GM23248 (cell line): Measurements from ENCODE around the gene TCTA. TPM values are rescaled to one million over a fixed set of nuclear protein-coding genes. Genes with fewer than 3 reads are reported as not detected.

Source experiments
- DNase-seq: peaks from one replicate; pipeline ENCODE4 v3.0.0-alpha.2; 2015
- H2AFZ ChIP-seq: fragments of 200-600 bp; sonication (generic); 2 replicates; pipeline ENCODE4 v1.6.1; 2016; ENCODE audit warnings: antibody characterized with exemption
- H3F3A ChIP-seq: fragments of 200-600 bp; sonication (generic); 2 replicates; pipeline ENCODE4 v1.6.1; 2016; ENCODE audit warnings: mild to moderate bottlenecking, antibody characterized with exemption, mixed run types; ENCODE audit not compliant: insufficient read depth
- H3K27ac ChIP-seq: fragments of 200-600 bp; sonication (generic); 2 replicates; pipeline ENCODE4 v1.5.1; 2016; ENCODE audit warnings: mild to moderate bottlenecking
- H3K27me3 ChIP-seq: fragments of 200-600 bp; sonication (generic); replicated peaks from 2 replicates; pipeline ENCODE4 v1.6.1; 2016; ENCODE audit warnings: mild to moderate bottlenecking; ENCODE audit not compliant: insufficient read depth
- H3K36me3 ChIP-seq: fragments of 200-600 bp; sonication (generic); 2 replicates; pipeline ENCODE4 v1.6.1; 2016; ENCODE audit warnings: low read depth, mild to moderate bottlenecking
- H3K4me1 ChIP-seq: fragments of 200-600 bp; sonication (generic); 2 replicates; pipeline ENCODE4 v1.6.1; 2016; ENCODE audit warnings: mild to moderate bottlenecking; ENCODE audit not compliant: insufficient read depth
- H3K4me2 ChIP-seq: fragments of 200-600 bp; sonication (generic); one replicate; pipeline ENCODE4 v1.6.1; 2016; ENCODE audit warnings: mild to moderate bottlenecking; ENCODE audit not compliant: unreplicated experiment
- H3K4me3 ChIP-seq: fragments of 200-600 bp; sonication (generic); 2 replicates; pipeline ENCODE4 v1.5.1; 2016; ENCODE audit warnings: mild to moderate bottlenecking
- H3K79me2 ChIP-seq: fragments of 200-600 bp; sonication (generic); 2 replicates; pipeline ENCODE4 v1.6.1; 2016; ENCODE audit warnings: mild to moderate bottlenecking; ENCODE audit not compliant: insufficient read depth
- H3K9ac ChIP-seq: fragments of 200-600 bp; sonication (generic); 2 replicates; pipeline ENCODE4 v1.6.1; 2016; ENCODE audit warnings: mild to moderate bottlenecking
- H3K9me2 ChIP-seq: fragments of 200-600 bp; sonication (generic); 2 replicates; pipeline ENCODE4 v1.6.1; 2016; ENCODE audit warnings: mixed run types, mild to moderate bottlenecking, moderate library complexity; ENCODE audit not compliant: insufficient read depth
- H3K9me3 ChIP-seq: fragments of 200-600 bp; sonication (generic); one replicate; pipeline ENCODE4 v1.6.1; 2017; ENCODE audit warnings: low read depth
- H4K20me1 ChIP-seq: fragments of 200-600 bp; sonication (generic); 2 replicates; pipeline ENCODE4 v1.6.0; 2016; ENCODE audit not compliant: insufficient read depth
- EZH2 ChIP-seq: fragments of 200-600 bp; sonication (generic); IDR thresholded peaks from 2 replicates; pipeline ENCODE4 v1.6.1; 2018; ENCODE audit warnings: antibody characterized with exemption, mild to moderate bottlenecking; ENCODE audit not compliant: insufficient read depth, poor library complexity, severe bottlenecking
- EZH2phosphoT487 ChIP-seq: fragments of 200-600 bp; sonication (generic); IDR thresholded peaks from 2 replicates; pipeline ENCODE4 v1.6.1; 2018; ENCODE audit warnings: antibody characterized with exemption, moderate library complexity, mild to moderate bottlenecking, low read depth; ENCODE audit not compliant: insufficient read depth
- WGBS, 2 experiments: methylation state at CpG; one replicate each; pipeline ENCODE4 v1.1.6; 2015 to 2017; ENCODE audit warnings: low lambda C conversion rate in 2 of 2, low coverage in 1 of 2; ENCODE audit errors: missing lambda C conversion rate in 2 of 2; 5-methylcytosine and 5-hydroxymethylcytosine counted together
- in situ Hi-C: fragments of 300-500 bp; cut with MboI; formaldehyde crosslinking; loops from 2 replicates; pipeline ENCODE4 v1.15.0; 2020
- polyA plus RNA-seq: library from polyadenylated mRNA; unstranded; fragments of >200 nt; fragmentation: Nextera tagmentation; extraction: Ambion mirVana; gene quantifications from 2 replicates; pipeline ENCODE4 v1.2.1, GENCODE V29; 2016
- total RNA-seq: library from RNA; depleted of rRNA; stranded (reverse); fragments of >200 nt; shearing (Covaris generic); gene quantifications from 2 replicates; pipeline ENCODE4 v1.2.3, GENCODE V29; 2014; rRNA removed

TCTA gene, protein sequence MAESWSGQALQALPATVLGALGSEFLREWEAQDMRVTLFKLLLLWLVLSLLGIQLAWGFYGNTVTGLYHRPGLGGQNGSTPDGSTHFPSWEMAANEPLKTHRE
- 34.0 and 55.7 TPM in 2 replicates for total RNA-seq
- polyA plus RNA-seq = 52.2 and 55.0 TPM in 2 replicates

DNA sequence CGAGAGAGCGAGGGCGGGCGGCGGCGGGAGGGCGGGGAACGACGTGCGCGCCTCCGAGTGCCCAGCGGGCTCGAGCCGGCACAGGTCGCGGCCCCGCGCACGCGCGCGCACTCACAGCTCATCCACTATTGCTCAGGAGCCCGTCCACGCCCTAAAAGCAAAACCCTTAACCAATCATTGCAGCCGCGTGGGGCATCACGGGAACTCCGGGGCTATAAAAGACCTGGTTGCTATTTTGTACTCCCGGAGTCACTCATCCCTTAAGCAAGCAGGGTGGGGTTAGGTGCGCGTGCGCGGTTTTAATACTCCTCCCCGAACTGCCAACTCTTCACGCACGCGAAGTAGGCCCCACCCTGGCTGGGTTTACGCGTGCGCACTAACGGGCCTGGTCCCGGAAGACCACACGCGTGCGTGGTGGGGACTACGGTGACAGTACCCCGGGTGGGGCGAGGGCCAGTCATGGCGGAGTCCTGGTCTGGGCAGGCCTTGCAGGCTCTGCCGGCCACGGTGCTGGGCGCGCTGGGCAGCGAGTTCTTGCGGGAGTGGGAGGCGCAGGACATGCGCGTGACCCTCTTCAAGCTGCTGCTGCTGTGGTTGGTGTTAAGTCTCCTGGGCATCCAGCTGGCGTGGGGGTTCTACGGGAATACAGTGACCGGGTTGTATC is at the start of gene TCTA, which contains the start of gene RHOA:
Gene TCTA (plus strand): TSS at position 456 of the 664 bp plus-strand sequence. CDS start 4 bp downstream, at position 460.
Gene RHOA (minus strand): TSS at position 9 of the 664 bp plus-strand sequence. CDS start 36,387 bp downstream, outside the sequence.
- peak within 1 kb of the TSS; percentile 91 for H3K4me3 ChIP-seq
- no peak for TF ChIP-seq EZH2phosphoT487
- no peak for TF ChIP-seq EZH2
- H3K27me3 ChIP-seq = no peaks in the 10 kb centered on the region
- H4K20me1 ChIP-seq = peaks cover 26% of the 10 kb centered on the region
- peaks cover 35% of the 10 kb centered on the region for H3K4me1 ChIP-seq
- WGBS, 2 experiments = 0 to 2% methylated on average over 38 to 62 of the region's 62 CpGs
- peak; percentile 100 for DNase-seq
- peaks cover 21% of the 10 kb centered on the region for H3F3A ChIP-seq
- no peaks in the 10 kb centered on the region for H3K9me2 ChIP-seq
- peaks cover 85% of the 10 kb centered on the region for H3K79me2 ChIP-seq
- in situ Hi-C loops = no loop called here
- no peaks in the 10 kb centered on the region; the same call in 1 of the 2 replicates for H3K36me3 ChIP-seq
- H3K4me2 ChIP-seq = peak within 1 kb of the TSS; percentile 99
- H2AFZ ChIP-seq = peak within 1 kb of the TSS; percentile 52; the same call in 1 of the 2 replicates
- no peaks in the 10 kb centered on the region for H3K9me3 ChIP-seq
- H3K9ac ChIP-seq = peak within 1 kb of the TSS; percentile 98
- H3K27ac ChIP-seq = peak within 1 kb of the TSS; percentile 86

DNA sequence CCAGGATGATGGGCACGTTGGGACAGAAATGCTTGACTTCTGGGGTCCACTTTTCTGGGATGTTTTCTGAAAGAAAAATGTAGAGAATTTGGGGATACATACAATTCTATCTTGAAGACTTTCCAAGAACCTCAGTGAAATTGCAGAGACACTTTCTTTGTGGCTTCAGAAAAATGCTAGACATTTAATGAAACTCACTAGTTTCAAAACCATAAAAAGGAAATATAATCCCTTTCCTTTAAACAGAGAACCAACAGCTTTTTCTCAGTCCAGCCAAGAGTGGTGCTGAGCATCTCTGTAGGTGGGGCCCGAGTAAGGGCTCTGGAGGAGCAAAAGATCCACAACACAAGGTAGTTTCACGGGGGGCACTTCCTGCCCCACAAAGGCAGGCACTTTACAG is 49.7 kb upstream of the TCTA start:
- peak overlapping the region; percentile 50 for H3K27ac ChIP-seq
- H3K9me2 ChIP-seq = no peaks in the 10 kb centered on the region
- DNase-seq = peak; percentile 42
- no peak overlapping the region for H3K9ac ChIP-seq
- no peak for TF ChIP-seq EZH2phosphoT487
- TF ChIP-seq EZH2 = no peak
- peaks cover 74% of the 10 kb centered on the region for H3K36me3 ChIP-seq
- 74 to 78% methylated on average over 3 of the region's 3 CpGs for WGBS, 2 experiments
- no peaks in the 10 kb centered on the region for H3K27me3 ChIP-seq
- peaks cover 87% of the 10 kb centered on the region for H3K79me2 ChIP-seq
- peak overlapping the region; percentile 33 for H3K4me2 ChIP-seq
- H3K4me3 ChIP-seq = no peak overlapping the region
- H3K4me1 ChIP-seq = peaks cover 40% of the 10 kb centered on the region
- in situ Hi-C loops = no loop called here
- peaks cover 58% of the 10 kb centered on the region for H3F3A ChIP-seq
- no peak overlapping the region for H2AFZ ChIP-seq
- no peaks in the 10 kb centered on the region for H3K9me3 ChIP-seq
- H4K20me1 ChIP-seq = peaks cover 5% of the 10 kb centered on the region; the same call in 1 of the 2 replicates

DNA sequence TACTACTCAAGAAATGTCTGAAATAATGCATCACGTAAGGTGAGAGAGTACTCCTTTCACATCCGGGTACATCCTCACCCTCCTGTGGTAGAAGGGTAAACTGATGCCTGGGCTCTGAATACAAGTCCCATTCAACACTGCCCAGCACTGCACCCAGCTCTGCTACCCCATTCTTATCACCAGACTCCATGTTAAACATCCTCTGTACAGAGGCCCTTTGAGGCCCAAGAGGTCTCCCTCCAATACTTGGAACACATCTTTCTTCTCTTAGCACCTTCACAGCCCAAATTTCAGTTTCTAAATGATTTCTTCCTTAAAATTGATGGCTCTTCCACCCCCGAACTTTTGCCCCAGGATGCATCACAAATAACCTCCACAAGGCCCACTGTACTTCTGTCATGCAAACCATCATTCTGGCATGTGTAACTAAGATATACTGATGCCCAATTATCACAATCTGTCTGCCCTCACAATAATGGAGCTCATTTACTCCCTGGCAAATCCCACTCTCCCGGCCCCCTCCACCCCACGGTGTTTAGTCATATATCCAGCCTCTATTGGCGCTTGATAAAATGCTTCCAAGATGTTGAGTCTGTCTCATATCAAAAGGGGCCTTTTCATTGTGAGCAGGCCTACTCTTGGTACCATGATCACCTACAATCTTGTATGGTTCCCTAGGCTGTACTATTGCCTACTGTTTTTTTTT is 41.5 kb upstream of the TCTA start:
- Histone ChIP-seq H3K9me3 (no peaks in the 10 kb centered on the region), H3K9me2 (no peaks in the 10 kb centered on the region), H3K36me3 (peaks cover 76% of the 10 kb centered on the region), H2AFZ (no peak overlapping the region), H3K27ac (no peak overlapping the region), H3K79me2 (peaks cover 100% of the 10 kb centered on the region), H3K9ac (no peak overlapping the region), H3K4me3 (no peak overlapping the region), H4K20me1 (peaks cover 16% of the 10 kb centered on the region; the same call in 1 of the 2 replicates), H3K4me1 (no peaks in the 10 kb centered on the region), H3K27me3 (no peaks in the 10 kb centered on the region), H3F3A (peaks cover 36% of the 10 kb centered on the region), H3K4me2 (no peak overlapping the region)
- no peak for DNase-seq
- in situ Hi-C loops = no loop called here
- TF ChIP-seq EZH2 (no peak), EZH2phosphoT487 (no peak)
- WGBS, 2 experiments = 75 to 82% methylated on average over 6 of the region's 6 CpGs

DNA sequence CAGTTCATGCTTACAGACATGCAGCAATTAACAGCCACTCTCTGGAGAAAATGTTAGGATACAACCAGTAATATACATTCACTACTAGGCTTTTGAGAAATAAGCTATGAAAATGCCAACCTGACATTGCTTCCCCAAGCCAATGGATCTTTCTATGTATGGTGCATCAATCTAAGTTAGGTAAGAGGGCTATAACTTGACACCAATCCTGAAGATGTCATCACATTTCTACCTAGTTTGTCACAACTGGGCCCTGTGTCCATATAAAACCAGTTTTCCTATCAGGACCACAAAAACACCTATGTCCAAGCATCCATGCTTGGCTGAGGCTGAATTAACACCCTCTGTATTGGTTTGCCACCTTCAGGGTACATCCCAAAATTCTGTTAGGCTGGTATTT is 40.3 kb upstream of the TCTA start:
- Histone ChIP-seq H3K27ac (no peak overlapping the region), H2AFZ (no peak overlapping the region), H3K9ac (no peak overlapping the region), H3K79me2 (peaks cover 100% of the 10 kb centered on the region), H4K20me1 (peaks cover 19% of the 10 kb centered on the region), H3K27me3 (no peaks in the 10 kb centered on the region), H3K9me3 (no peaks in the 10 kb centered on the region), H3K4me2 (no peak overlapping the region), H3K4me1 (no peaks in the 10 kb centered on the region), H3K36me3 (peaks cover 66% of the 10 kb centered on the region), H3F3A (peaks cover 46% of the 10 kb centered on the region), H3K9me2 (no peaks in the 10 kb centered on the region), H3K4me3 (no peak overlapping the region)
- TF ChIP-seq EZH2 (no peak), EZH2phosphoT487 (no peak)
- no peak for DNase-seq
- in situ Hi-C loops = no loop called here
